NCI-H1048 (cell line): ENCODE measurements around the gene RAB9A.
"Not testable (repeated sequence)": the region's sequence is repeated elsewhere in the genome, so short reads cannot be mapped to it uniquely, and the experiment has no call there.

Experiments
- DNase-seq: peaks from one replicate; lab custom pipeline; 2025; lab: John Stamatoyannopoulos, UW

The RAB9A gene

DNA sequence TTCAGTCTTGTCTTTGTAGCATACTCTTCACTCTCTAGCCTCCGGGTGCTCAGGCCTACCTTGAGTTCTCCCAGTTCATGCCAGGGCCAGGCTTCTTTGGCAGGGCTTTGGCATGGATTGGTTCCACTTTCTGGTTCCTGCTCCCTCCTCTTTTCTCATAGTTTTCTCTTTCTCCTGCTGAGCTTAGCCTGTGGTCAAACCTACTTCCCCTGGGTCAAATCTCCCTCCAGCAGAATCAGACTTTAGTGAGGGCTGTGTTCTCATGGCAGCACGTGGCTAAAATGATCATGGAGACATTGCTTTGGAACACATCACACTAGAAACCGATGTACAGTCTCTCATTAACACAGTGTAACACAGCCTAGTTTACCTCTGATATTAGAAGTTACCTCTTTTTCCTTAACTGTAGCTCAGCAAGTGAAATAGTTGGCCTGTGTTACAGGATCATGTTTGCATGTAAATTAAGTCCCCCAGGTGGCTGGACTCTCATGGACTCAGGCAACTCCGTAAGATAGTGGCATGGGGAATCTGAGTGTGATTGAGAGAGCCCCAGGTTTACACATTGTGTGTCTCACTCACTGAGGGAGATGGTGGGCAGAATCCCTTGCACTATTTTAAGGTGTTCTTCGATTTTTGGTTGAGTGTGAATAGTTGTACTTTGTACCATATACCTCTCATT, 13.3 kb downstream of the RAB9A start:
- DNase-seq: no peak

- no peak for DNase-seq
Measured at GRCh38 chrX:13703135-13703534, 14.2 kb downstream of the RAB9A start.

- no peak for DNase-seq
Measured at GRCh38 chrX:13703589-13703988, 14.7 kb downstream of the RAB9A start.

DNA sequence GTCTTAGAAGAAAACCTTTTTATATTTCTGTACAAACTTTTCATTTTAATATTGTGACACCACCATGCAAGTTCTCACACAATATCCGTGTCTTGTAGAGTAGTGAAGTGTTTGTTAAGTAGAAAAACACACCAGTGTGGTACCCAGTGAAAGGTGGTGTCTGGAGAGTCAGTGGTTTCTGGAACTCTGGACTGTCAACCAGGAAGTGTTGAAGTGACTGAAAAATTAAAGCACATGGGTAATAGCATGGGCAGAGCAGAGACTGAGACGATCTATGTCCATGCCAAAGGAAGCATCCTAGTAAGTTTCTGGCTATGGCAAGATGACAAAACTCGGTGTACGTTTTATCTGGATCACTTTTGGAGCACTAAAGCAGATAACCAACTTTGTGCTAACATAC, 22.2 kb downstream of the RAB9A start:
- no peak for DNase-seq

- no peak for DNase-seq
Measured at GRCh38 chrX:13716455-13716854, 27.5 kb downstream of the RAB9A start.

DNA sequence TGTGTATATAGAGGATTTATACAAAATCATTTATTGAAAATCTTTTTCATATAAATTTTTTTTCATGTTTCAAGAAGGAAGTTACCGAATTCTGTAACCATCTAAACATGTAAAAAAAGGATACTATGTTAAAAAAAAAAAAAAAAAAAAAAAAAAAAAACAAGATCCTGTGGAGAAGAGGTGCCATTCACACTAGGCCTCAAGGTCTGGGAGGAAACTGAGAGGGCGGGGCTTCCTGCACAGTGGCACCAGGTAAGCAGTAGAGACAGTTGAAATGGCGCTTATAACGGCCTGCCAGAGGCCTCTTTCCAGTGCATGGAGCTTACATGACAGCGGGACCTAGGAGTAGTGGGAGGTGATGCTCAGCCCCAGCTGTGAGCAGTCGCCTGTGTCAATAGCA, 28.0 kb downstream of the RAB9A start:
- DNase-seq: no peak

- no peak for DNase-seq
Measured at GRCh38 chrX:13717700-13718472, 29.0 kb downstream of the RAB9A start.

DNA sequence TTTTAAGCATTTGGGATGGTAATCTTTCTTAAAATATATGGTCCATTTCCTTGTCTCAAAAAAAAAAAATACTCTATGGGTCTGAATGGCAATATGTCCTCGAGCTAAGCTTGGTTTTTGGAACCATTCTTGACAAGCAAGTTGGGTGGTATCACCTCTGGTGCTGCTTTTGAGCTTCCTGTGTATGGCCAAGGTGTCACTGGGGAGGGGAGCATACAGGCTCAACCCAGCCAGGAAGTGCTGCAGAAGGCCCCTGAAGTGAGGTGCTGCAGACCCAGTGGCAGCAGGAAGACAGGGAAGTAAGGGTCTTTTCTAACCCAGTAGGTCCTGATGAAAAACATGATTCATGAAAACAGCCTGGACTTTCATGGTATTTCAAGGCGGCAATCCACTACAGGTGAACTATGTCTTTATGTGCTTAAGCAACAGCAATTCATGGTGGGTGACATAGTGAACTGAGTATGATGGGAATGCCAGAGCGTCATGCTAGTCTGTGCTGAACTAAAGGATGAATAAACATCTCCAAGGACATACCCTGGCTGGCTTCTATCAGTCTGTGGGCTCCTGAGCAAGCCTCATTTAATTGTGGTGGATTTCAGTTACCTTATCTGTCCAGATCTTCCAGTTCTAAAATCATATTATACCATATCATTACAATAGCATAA, 30.4 kb downstream of the RAB9A start:
- no peak for DNase-seq

DNA sequence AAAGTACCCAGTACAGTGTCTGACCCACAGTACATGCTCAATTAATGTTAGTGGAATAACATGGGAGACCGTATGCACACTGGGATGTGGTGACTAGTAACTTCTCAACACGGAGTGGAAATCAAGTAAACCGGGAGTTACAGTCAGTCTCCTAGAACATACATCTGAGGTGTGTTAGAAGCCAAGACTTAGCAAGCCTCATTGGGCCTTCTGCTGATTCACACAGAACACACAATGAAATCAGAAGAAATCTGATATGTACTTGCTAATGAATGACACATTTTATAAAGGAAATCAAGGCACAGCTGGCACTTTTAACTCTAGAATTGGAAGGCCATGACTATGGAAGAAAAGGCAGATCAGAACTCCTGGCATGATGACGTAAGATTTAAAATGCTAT, 32.4 kb downstream of the RAB9A start:
- no peak for DNase-seq

DNA sequence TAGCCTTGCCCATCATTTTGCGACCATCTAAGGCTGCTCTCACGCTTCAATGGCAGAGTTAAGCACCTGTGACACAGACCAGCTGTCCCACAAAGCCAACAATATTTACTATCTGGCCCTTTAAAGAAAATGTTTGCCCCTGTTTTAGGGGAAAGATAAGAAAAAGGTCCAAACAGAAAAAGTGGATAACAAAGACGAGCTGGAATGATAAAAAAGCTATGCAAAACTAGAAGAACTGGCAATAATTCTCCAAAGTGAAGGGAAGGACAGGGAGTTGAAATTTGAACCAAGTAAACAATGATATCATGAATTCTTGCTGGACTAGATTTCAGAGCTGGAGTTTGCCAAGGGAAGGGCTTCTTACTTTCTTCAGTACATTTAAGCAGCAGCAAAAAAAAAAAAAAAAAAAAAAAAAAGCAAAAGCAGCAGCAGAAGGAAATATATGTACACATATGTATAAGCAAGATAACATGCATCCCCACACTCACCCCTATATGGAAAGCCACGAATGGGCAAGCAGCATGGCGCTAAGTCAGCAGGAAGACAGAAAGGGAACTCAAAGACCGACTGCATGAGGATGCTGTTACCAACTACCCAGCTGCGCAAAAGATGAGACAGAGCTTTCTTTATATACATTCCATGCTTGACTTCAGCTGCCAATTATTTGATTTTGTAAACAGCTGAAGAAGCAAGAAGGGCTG, 33.0 kb downstream of the RAB9A start:
- no peak for DNase-seq

DNA sequence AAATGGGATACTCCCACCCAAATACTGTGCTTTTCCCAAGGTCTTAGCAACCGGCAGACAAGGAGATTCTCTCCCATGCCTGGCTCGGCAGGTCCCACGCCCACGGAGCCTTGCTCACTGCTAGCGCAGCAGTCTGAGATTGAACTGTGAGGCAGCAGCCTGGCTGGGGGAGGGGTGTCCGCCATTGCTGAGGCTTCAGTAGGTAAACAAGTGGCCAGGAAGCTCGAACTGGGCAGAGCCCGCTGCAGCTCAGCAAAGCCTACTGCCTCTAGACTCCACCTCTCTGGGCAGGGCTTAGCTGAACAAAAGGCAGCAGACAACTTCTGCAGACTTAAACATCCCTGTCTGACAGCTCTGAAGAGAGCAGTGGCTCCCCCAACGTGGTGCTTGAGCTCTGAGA, 36.0 kb downstream of the RAB9A start:
- not testable (repeated sequence) for DNase-seq

DNA sequence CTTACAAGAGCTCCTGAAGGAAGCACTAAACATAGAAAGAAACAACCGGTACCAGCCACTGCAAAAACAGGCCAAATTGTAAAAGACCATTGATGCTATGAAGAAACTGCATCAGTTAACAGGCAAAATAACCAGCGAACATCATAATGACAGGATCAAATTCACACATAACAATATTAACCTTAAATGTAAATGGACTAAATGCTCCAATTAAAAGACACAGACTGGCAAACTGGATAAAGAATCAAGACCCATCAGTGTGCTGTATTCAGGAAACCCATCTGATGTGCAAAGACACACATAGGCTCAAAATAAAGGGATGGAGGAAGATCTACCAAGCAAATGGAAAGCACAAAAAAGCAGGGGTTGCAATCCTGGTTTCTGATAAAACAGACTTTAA, 37.7 kb downstream of the RAB9A start:
- DNase-seq: not testable (repeated sequence)

DNA sequence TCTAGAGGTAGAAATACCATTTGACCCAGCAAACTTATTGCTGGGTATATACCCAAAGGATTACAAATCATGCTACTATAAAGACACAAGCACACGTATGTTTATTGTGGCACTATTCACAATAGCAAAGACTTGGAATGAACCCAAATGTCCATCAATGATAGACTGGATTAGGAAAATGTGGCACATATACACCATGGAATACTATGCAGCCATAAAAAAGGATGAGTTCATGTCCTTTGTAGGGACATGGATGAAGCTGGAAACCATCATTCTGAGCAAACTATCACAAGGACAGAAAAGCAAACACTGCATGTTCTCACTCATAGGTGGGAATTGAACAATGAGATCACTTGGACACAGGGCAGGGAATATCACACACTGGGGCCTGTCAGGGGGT, 41.6 kb downstream of the RAB9A start:
- DNase-seq: not testable (repeated sequence)

GRCh38 chrX:13732246-13733067, 43.5 kb downstream of the RAB9A start:
- no peak for DNase-seq

DNA sequence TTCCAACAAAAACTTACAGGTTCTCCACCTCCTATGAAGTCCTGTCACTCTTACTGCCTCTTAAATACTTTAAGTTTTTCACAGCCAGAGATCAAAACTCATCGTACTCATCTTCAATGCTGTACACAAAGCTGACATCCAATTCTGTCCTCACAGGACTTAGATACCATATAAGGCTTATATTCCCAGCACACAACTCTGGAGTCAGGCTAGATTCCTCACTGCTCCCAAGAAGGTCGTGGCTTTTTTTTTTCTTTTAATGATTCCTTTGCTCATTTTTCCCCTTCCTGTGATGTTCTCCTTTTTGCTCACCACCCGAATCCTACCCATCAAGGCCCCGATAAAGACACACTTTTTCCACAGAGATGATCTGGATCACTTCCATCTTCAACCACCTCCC, 44.6 kb downstream of the RAB9A start:
- DNase-seq: no peak

GRCh38 chrX:13734278-13735172, 45.6 kb downstream of the RAB9A start, which contains the start of the genes OFD1 and TRAPPC2:
Gene OFD1 (plus strand): TSS chrX:13734748. CDS start chrX:13735072, 324 bp downstream.
Gene TRAPPC2 (minus strand): TSS chrX:13734620. CDS start chrX:13719963, 14,657 bp downstream.
- DNase-seq: peak; percentile 90

DNA sequence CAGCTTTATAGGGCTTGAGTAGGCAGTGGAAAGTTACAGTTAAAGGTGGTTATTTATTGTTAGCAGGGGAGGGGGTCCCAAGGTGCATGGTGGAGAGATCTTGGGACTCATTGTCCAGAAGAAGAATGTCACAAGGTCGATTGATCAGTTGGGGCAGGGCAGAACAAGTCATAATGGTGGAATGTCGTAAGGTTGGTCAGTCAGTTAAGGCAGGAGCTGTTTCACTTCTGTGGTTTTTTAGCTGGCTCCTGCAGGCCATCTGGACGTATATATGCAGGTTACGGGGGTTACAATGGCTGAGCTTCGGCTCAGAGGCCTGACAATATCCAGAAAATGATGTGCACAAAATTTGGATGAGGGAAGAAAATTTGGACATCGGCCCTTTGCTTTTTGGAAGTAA, 52.8 kb downstream of the RAB9A start:
- no peak for DNase-seq

- DNase-seq: no peak
Measured at GRCh38 chrX:13742397-13743176, 53.7 kb downstream of the RAB9A start.

GRCh38 chrX:13747836-13748235, 58.9 kb downstream of the RAB9A start:
- DNase-seq: no peak

- no peak for DNase-seq
Measured at GRCh38 chrX:13748486-13748885, 59.6 kb downstream of the RAB9A start.
